Sciatic nerve (tissue), 2 donors: ENCODE results near the gene CPNE8. TPM values are rescaled to one million over a fixed set of nuclear protein-coding genes. Genes with fewer than 3 reads are reported as not detected.

ENCODE experiments used
- ATAC-seq: fragments of 200-7000 bp; cut with Tn5 transposase; one replicate; pipeline ENCODE4 v1.9.1; 2020; ENCODE audit warnings: mild to moderate bottlenecking, moderate library complexity
- DNase-seq: peaks from one replicate; pipeline ENCODE4 v3.0.0-alpha.2; 2020; ENCODE audit warnings: low spot score
- intact Hi-C: fragments of 100-400 bp; cut with DNase I; formaldehyde crosslinking; loops from one replicate; pipeline ENCODE4 v1.14.2; 2022
- total RNA-seq: library from RNA; stranded (reverse); fragmentation: NEBNext Ultra II Directional; extraction: Animal tissue kit (Norgen Biotek cat#: 25700); gene quantifications from one replicate; pipeline ENCODE4 v1.2.1, GENCODE V29; 2021
- donor health status: DM: no; HTN: no; CAD: no.
- donor health status: DM: no; HTN: no; CAD: no.

The CPNE8 gene
- total RNA-seq, 1 donor from 2014 or later = 26.6 TPM

DNA sequence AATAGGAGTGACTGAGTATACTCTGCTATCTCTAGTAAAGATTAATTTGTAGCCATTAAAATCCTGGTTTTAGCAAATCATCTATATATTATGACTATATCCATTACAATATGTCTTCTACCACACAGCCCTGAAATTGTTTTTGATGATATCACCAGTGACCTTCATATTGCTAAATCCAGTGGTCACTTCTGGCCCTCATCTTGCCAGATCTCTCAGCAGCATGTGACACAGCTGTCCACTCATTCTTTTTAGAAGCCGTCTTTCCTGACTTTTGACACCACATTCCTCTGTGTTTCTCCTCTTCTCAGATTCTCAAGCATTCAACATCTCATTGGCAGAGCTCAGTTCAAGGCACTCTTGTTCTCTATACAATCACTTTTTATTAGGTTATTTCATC is 54.9 kb downstream of the CPNE8 start:
- ATAC-seq (peak; percentile 30), DNase-seq (no peak)
- intact Hi-C loops = no loop called here

- intact Hi-C loops = no loop called here
- no peak for DNase-seq
Measured at GRCh38 chr12:38847247-38847646, 58.1 kb downstream of the CPNE8 start.

DNA sequence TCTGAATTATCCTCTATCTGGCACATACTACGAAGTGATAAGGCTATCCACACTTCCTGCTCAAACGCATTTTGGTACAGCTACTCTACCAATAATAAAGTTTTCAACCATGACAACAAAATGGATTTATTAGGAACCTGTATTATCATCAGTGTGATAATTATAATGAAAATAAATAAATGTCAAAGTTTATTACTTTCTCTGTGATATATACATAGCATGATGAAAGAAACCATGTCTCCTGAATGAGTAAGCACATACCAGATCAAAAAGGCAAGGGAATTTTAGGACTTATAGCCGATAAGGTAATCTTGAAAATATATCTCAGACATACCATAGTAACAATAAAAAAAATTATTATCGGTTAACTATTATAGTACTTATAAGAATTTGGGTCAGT is 61.1 kb downstream of the CPNE8 start:
- ATAC-seq (no peak), DNase-seq (no peak)
- intact Hi-C loops = no loop called here

More at GRCh38 chr12:38847247-38847646, 58.1 kb downstream of the CPNE8 start:
- no peak for ATAC-seq

GRCh38 chr12:38838056-38838850 is 67.1 kb downstream of the CPNE8 start:
- no peak for ATAC-seq
- DNase-seq = no peak
- intact Hi-C loops = no loop called here

DNA sequence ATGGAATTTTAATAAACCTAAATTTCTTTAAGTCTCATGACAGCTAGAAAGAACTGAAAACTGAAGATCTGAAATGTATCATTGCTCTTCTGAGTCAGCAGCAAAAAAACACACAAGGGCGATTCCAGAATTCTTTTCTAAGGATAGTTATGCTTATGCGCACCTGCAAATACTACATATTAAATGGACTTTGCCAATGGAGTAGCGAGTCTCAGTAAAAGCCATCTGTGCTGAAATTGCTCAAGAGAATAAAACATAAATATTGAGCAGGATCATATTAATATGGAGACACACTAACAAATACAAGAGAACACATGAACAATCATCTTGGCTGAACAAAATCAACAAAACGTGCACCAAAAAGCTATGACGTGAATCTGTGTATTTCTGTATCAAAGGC is 73.7 kb downstream of the CPNE8 start:
- intact Hi-C loops = no loop called here
- no peak for DNase-seq
- ATAC-seq = no peak

- ATAC-seq = no peak
- intact Hi-C loops = no loop called here
- DNase-seq = no peak
Measured at GRCh38 chr12:38825006-38825405, 80.4 kb downstream of the CPNE8 start.

- DNase-seq (no peak), ATAC-seq (no peak)
- intact Hi-C loops = no loop called here
Measured at GRCh38 chr12:38823738-38824137, 81.7 kb downstream of the CPNE8 start.

DNA sequence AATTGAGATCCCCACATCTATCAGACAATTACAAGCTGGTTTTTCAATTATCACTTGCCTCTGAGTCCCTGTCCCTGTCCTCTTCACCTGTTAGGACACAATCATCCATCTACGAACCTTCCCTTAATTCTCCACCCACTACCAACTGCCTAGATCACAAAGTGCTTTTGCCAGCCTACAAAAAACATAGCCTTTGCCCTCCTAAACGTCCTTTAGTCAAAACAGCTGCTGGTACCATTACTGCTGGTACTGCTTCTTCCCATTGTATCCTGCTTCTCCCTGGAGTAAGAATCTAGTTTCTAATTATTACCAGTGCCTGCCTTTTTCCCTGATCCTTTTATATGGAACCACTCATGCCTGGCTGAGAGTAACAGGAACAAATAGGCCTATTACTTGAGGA is 82.1 kb downstream of the CPNE8 start:
- intact Hi-C loops = no loop called here
- no peak for ATAC-seq
- no peak for DNase-seq

DNA sequence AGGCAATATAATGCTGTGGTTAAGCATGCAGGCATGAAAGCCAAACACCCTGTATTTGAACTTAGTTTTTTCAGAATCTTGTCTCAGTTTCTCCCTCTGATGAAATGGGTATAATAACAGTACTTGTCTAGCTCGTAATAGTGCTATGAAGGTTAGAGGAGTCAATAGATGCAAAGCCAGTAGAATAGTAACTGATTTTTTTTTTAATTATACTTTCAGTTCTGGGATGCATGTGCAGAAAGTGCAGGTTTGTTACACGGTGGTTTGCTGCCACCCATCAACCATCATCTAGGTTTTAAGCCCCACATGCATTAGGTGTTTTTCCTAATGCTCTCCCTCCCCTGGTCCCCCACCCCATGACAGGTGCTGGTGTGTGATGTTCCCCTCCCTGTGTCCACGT is 87.4 kb downstream of the CPNE8 start:
- DNase-seq (no peak), ATAC-seq (no peak)
- intact Hi-C loops = no loop called here

DNA sequence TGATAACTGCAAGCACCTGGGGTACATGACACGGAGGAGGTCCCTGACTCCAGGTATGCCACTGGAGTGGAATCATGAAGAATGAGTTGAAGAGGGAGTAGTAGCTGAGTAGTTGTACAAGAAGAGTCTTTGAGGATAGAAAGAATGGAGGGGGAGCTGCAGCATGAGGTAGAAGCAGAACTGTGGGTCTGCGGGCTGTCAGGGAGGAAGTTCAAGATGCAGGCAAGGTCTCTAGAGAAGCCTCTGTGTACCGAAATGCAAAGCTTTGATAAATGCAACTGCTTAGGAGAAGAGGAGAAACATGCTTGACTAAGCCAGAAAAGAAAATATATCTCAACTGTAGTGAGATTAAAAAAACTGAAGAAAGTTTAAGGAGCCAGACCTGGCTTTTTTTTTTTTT is 91.5 kb downstream of the CPNE8 start:
- intact Hi-C loops = no loop called here
- ATAC-seq (no peak), DNase-seq (no peak)

- no peak for ATAC-seq
- intact Hi-C loops = no loop called here
- no peak for DNase-seq
Measured at GRCh38 chr12:38811814-38812356, 93.5 kb downstream of the CPNE8 start.

DNA sequence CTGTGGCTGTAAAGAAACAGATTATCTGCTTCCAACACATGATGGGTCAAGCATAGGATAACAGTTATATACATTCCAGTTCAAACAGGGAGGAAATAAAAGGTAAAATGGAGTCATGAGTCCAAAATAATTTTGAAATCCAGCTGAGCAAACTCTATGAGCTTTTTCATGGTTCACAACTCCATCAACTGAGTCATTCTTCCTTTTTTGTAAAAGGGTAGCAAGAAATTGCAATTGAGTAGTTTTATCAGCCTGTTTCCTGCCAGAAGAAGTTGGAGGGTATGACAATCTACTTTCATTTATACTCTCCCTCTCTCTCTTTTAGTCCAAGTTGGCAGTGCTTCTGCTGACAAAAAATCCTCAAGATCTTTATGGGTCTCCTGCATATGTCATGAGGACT is 95.6 kb downstream of the CPNE8 start:
- ATAC-seq = no peak
- no peak for DNase-seq
- intact Hi-C loops = no loop called here

- ATAC-seq (no peak), DNase-seq (no peak)
- intact Hi-C loops = no loop called here
Measured at GRCh38 chr12:38788106-38788505, 117.3 kb downstream of the CPNE8 start.

- no peak for ATAC-seq
- DNase-seq = no peak
- intact Hi-C loops = no loop called here
Measured at GRCh38 chr12:38785381-38785780, 120.0 kb downstream of the CPNE8 start.

- DNase-seq = no peak
- no peak for ATAC-seq
- intact Hi-C loops = no loop called here
Measured at GRCh38 chr12:38783304-38783703, 122.1 kb downstream of the CPNE8 start.

- intact Hi-C loops = no loop called here
- no peak for DNase-seq
- no peak for ATAC-seq
Measured at GRCh38 chr12:38782359-38782758, 123.0 kb downstream of the CPNE8 start.

DNA sequence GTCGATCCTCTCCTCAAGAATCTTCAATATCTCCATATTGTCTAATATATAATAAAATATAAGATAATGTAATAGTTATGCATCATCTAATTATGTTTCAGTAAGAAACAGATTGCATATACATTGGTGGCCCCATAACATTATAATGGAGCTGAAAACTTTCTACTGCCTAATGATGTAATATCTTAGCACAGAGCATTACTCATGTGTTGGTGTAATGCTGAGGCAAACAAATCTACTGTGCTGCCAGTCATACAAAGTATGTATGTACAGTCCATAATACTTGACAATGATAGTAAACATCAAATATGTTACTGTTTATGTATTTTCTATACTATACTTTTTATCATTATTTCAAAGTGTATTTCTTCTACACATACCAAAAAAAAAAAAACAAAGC is 128.7 kb downstream of the CPNE8 start:
- ATAC-seq (no peak), DNase-seq (no peak)
- intact Hi-C loops = no loop called here

DNA sequence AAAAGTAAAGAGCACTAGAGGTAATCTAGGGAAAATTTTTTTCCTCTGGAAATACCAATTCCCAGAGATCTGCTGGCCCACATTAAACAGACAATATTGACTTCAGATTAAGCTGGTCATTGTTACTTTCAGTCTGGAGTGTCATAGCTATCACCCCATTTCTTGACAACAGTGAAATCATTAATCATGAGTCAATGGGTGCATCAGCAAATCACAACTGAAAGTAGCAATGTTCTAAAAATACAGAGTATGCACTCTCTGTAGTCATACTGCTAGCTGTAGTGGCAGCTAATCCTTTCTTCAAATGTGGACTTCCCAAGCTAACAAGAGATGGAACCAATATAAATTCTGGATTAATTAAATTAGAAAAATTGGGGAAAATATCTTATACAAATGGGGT is 129.9 kb downstream of the CPNE8 start:
- ATAC-seq = no peak
- no peak for DNase-seq
- intact Hi-C loops = no loop called here

DNA sequence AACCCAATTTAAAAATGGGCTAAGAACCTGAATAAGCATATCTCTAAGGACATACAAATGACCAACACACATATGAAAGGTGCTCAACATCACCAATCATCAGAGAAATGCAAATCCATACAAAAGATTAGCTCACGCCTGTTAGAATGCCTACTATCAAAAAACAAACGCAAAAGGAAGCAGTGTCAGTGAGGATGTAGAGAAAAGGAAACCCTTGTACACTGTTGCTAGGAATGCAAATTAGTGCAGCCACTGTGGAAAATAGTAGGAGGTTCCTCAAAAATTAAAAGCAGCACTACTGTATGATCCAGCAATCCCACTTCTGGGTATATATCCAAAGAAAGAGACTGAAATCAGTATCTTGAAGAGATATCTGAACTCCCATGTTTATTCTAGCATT is 133.0 kb downstream of the CPNE8 start:
- DNase-seq = no peak

GRCh38 chr12:38771871-38772270 is 133.5 kb downstream of the CPNE8 start:
- DNase-seq (no peak), ATAC-seq (no peak)
- intact Hi-C loops = no loop called here

More for the DNA sequence above, 133.0 kb downstream of the CPNE8 start:
- no peak for ATAC-seq
- intact Hi-C loops = no loop called here
